Activated naive CD4-positive, alpha-beta T cell treated with Interleukin-2 at 50 U/mL for 16 hours (primary cell): ENCODE data around the gene LRRC23.

Experiments used
- DNase-seq: peaks from one replicate; pipeline ENCODE4 v3.0.0-alpha.2; 2020

The LRRC23 gene

GRCh38 chr12:6946920-6947374, 42.3 kb downstream of the LRRC23 start:
- DNase-seq = no peak

- no peak for DNase-seq
Observed at GRCh38 chr12:6947615-6948014, 43.0 kb downstream of the LRRC23 start.

GRCh38 chr12:6948873-6949594, 44.4 kb downstream of the LRRC23 start:
- no peak for DNase-seq

- DNase-seq = peak; percentile 41
Observed at GRCh38 chr12:6950401-6950801, 45.8 kb downstream of the LRRC23 start.

- DNase-seq = peak; percentile 59
Observed at GRCh38 chr12:6950811-6951540, 46.4 kb downstream of the LRRC23 start, which contains the start of gene PTPN6. TSS of gene PTPN6 (plus strand) at chr12:6951356. CDS start at chr12:6951513, 157 bp downstream.

- peak; percentile 35 for DNase-seq
Observed at GRCh38 chr12:6951551-6952120, 47.0 kb downstream of the LRRC23 start.

GRCh38 chr12:6952121-6952862, 47.7 kb downstream of the LRRC23 start:
- no peak for DNase-seq

GRCh38 chr12:6952863-6953441, 48.3 kb downstream of the LRRC23 start:
- DNase-seq = no peak

- peak; percentile 82 for DNase-seq
Observed at GRCh38 chr12:6953442-6954315, 49.1 kb downstream of the LRRC23 start.

- no peak for DNase-seq
Observed at GRCh38 chr12:6954316-6955107, 49.9 kb downstream of the LRRC23 start.

GRCh38 chr12:6955108-6956020, 50.7 kb downstream of the LRRC23 start:
- DNase-seq = no peak

- no peak for DNase-seq
Observed at GRCh38 chr12:6956021-6956727, 51.6 kb downstream of the LRRC23 start.

- no peak for DNase-seq
Observed at GRCh38 chr12:6957151-6957701, 52.6 kb downstream of the LRRC23 start.

- DNase-seq = no peak
Observed at GRCh38 chr12:6957741-6958608, 53.4 kb downstream of the LRRC23 start.

GRCh38 chr12:6958609-6959057, 54.0 kb downstream of the LRRC23 start:
- DNase-seq = no peak

GRCh38 chr12:6959058-6959804, 54.6 kb downstream of the LRRC23 start:
- peak; percentile 73 for DNase-seq
